ENCODE results near the gene CELF2.

- TF ChIP-seq, protein P1, sequence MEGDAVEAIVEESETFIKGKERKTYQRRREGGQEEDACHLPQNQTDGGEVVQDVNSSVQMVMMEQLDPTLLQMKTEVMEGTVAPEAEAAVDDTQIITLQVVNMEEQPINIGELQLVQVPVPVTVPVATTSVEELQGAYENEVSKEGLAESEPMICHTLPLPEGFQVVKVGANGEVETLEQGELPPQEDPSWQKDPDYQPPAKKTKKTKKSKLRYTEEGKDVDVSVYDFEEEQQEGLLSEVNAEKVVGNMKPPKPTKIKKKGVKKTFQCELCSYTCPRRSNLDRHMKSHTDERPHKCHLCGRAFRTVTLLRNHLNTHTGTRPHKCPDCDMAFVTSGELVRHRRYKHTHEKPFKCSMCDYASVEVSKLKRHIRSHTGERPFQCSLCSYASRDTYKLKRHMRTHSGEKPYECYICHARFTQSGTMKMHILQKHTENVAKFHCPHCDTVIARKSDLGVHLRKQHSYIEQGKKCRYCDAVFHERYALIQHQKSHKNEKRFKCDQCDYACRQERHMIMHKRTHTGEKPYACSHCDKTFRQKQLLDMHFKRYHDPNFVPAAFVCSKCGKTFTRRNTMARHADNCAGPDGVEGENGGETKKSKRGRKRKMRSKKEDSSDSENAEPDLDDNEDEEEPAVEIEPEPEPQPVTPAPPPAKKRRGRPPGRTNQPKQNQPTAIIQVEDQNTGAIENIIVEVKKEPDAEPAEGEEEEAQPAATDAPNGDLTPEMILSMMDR (IDR thresholded peaks at IDR 0.05; ENCODE audit: low read depth, low read length) = peak; percentile 4
- TF ChIP-seq POLR2A (IDR thresholded peaks at IDR 0.05; ENCODE audit: extremely low read depth, insufficient read length) = no peak
- no peak for TF ChIP-seq MAX (IDR thresholded peaks at IDR 0.05; ENCODE audit: low read depth, low read length)
- no peak for TF ChIP-seq MYC (IDR thresholded peaks at IDR 0.05; ENCODE audit: low read depth, low read length)
These were observed 87.4 kb downstream of the CELF2 start for GRCh38 chr10:11104772-11105675.

Measured in NB4 (cell line).